ENCODE measurements around the gene SLC26A11. TPM values are rescaled to one million over a fixed set of nuclear protein-coding genes. Genes with fewer than 3 reads are reported as not detected.

Gene SLC26A11
- total RNA-seq (2022; extraction: Qiagen RNA extraction): 10.8 to 17.9 TPM (median 15.5 TPM) in 5 replicates

GRCh38 chr17:80220054-80220735 is at the start of gene SLC26A11, which contains the start of gene SGSH:
Gene SLC26A11, plus strand, starts transcription at chr17:80220427. Its CDS starts 1,134 bp downstream, at chr17:80221561.
Gene SGSH, minus strand, starts transcription at chr17:80220333. Its CDS starts 20 bp downstream, at chr17:80220313.

GRCh38 chr17:80260791-80261158 is 40.5 kb downstream of the SLC26A11 start, which contains the start of gene RNF213:
Gene RNF213, plus strand, starts transcription at chr17:80260852. Its CDS starts 2,830 bp downstream, at chr17:80263682.

Other genes starting within 250 kb of the SLC26A11 start
- 7.7 to 11.8 TPM (median 11.8 TPM) in 5 replicates for gene TBC1D16, start 184.6 kb upstream of the SLC26A11 start, total RNA-seq (2022; extraction: Qiagen RNA extraction)
- 6.7 to 7.9 TPM (median 7.2 TPM) in 5 replicates for gene CCDC40, start 183.8 kb upstream of the SLC26A11 start, total RNA-seq (2022; extraction: Qiagen RNA extraction)
- 46.2 to 65.1 TPM (median 55.8 TPM) in 5 replicates for gene GAA, start 118.8 kb upstream of the SLC26A11 start, total RNA-seq (2022; extraction: Qiagen RNA extraction)
- gene EIF4A3, start 73.3 kb upstream of the SLC26A11 start, total RNA-seq (2022; extraction: Qiagen RNA extraction): 188 to 214 TPM (median 210 TPM) in 5 replicates
- gene CARD14, start 50.4 kb upstream of the SLC26A11 start, total RNA-seq (2022; extraction: Qiagen RNA extraction): 0.11 to 0.50 TPM (median 0.30 TPM) in 5 replicates
- gene SGSH, start 94 bp upstream of the SLC26A11 start, total RNA-seq (2022; extraction: Qiagen RNA extraction): 20.3 to 27.7 TPM (median 25.5 TPM) in 5 replicates
- 56.4 to 65.4 TPM (median 62.4 TPM) in 5 replicates for gene RNF213, start 40.4 kb downstream of the SLC26A11 start, total RNA-seq (2022; extraction: Qiagen RNA extraction)
- gene ENDOV, start 194.7 kb downstream of the SLC26A11 start, total RNA-seq (2022; extraction: Qiagen RNA extraction): 39.4 to 56.3 TPM (median 50.6 TPM) in 5 replicates